HCT116 (cell line): ENCODE data around the gene KLK6. TPM values are rescaled to one million over a fixed set of nuclear protein-coding genes. Genes with fewer than 3 reads are reported as not detected.

Experiments used
- ATAC-seq: fragments of 200-7000 bp; cut with Tn5 transposase; 2 replicates; pipeline ENCODE4 v1.9.1; 2020; ENCODE audit warnings: mild to moderate bottlenecking, moderate library complexity
- BruUV-seq: library from RNA; stranded (reverse); fragments of 400-500 nt; replicated peaks from 2 replicates; lab custom pipeline; 2021; lab: Mats Ljungman, UMichigan
- CTCF ChIA-PET: fragments of 300-600 bp; sonication (Branson Sonifier 250); formaldehyde crosslinking; loops from one replicate; lab custom pipeline; 2021; ENCODE audit warnings: antibody characterized with exemption; lab: Charles Lee
- POLR2A ChIA-PET: fragments of 300-600, 350-600 bp; sonication (Branson Sonifier 250); formaldehyde crosslinking; loops from one replicate; lab custom pipeline; 2021; ENCODE audit warnings: antibody characterized with exemption; lab: Charles Lee
- RAD21 ChIA-PET, 2 experiments: fragments of 300-600 bp; sonication (Branson Sonifier 250); formaldehyde crosslinking; loops; one replicate each; lab custom pipeline; 2023; ENCODE audit warnings: low total read pairs in 2 of 2; ENCODE audit not compliant: uncharacterized antibody in 2 of 2, unreplicated experiment in 2 of 2, low non-redundant PET in 1 of 2; lab: Charles Lee
- DNase-seq: peaks from one replicate; pipeline ENCODE4 v3.0.0-alpha.2; 2010; ENCODE audit warnings: low read depth, low spot score
- H2AFZ ChIP-seq: fragments of 200-600 bp; shearing (Covaris generic), sonication (generic); 2 replicates; pipeline ENCODE4 v1.6.1; 2017; ENCODE audit warnings: low read depth, mixed run types, mixed read lengths, antibody characterized with exemption, low read length; ENCODE audit not compliant: poor library complexity, severe bottlenecking
- H3K27ac ChIP-seq: 2 replicates; pipeline ENCODE4 v1.5.1; 2012; ENCODE audit warnings: low read depth, low read length
- H3K27me3 ChIP-seq: fragments of 200-600 bp; sonication (generic); 2 replicates; pipeline ENCODE4 v1.6.1; 2016; ENCODE audit warnings: mixed run types, low read length, mixed read lengths; ENCODE audit not compliant: insufficient read depth
- H3K36me3 ChIP-seq, 2 experiments: fragments of 200-500 bp in 1 of 2; fragments of 200-600 bp in 1 of 2; sonication (Bioruptor generic) in 1 of 2; sonication (generic) in 1 of 2; 2 replicates each; pipeline versions ENCODE4 v1.5.1 to v1.6.1; 2014 to 2016; ENCODE audit warnings: low read length in 2 of 2, inconsistent platforms in 1 of 2, mixed read lengths in 1 of 2, mixed run types in 1 of 2; ENCODE audit not compliant: insufficient read depth in 2 of 2, control insufficient read depth in 1 of 2
- H3K4me1 ChIP-seq, 2 experiments: fragments of 200-600 bp in 1 of 2; sonication (generic) in 1 of 2; 2 replicates each; pipeline versions ENCODE4 v1.5.1 to v1.6.1; 2012 to 2017; ENCODE audit warnings: low read length in 2 of 2, inconsistent platforms in 1 of 2, mild to moderate bottlenecking in 1 of 2, mixed read lengths in 1 of 2, mixed run types in 1 of 2, moderate library complexity in 1 of 2; ENCODE audit not compliant: insufficient read depth in 2 of 2, control insufficient read depth in 1 of 2
- H3K4me2 ChIP-seq: fragments of 200-600 bp; sonication (generic); 2 replicates; pipeline ENCODE4 v1.6.1; 2017; ENCODE audit warnings: mixed run types, low read length, mixed read lengths
- H3K4me3 ChIP-seq, 2 experiments: fragments of 200-600 bp in 1 of 2; sonication (generic) in 1 of 2; replicated peaks in 1 of 2; 2 replicates each; pipeline ENCODE4 v1.5.1; 2011 to 2016; ENCODE audit warnings: low read length in 2 of 2, control low read depth in 1 of 2, low read depth in 1 of 2, mild to moderate bottlenecking in 1 of 2, mixed read lengths in 1 of 2, mixed run types in 1 of 2
- H3K79me2 ChIP-seq: fragments of 200-600 bp; sonication (generic); 2 replicates; pipeline ENCODE4 v1.6.1; 2017; ENCODE audit warnings: mild to moderate bottlenecking, mixed run types, low read length, moderate library complexity, mixed read lengths; ENCODE audit not compliant: insufficient read depth
- H3K9ac ChIP-seq: fragments of 200-600 bp; sonication (generic); 2 replicates; pipeline ENCODE4 v1.6.1; 2016; ENCODE audit warnings: low read length, mixed read lengths
- H3K9me2 ChIP-seq: fragments of 200-600 bp; sonication (generic), shearing (Covaris generic); 2 replicates; pipeline ENCODE4 v1.6.1; 2017; ENCODE audit warnings: mixed run types, mild to moderate bottlenecking, moderate library complexity; ENCODE audit not compliant: insufficient read depth
- H3K9me3 ChIP-seq, 2 experiments: fragments of 200-500 bp in 1 of 2; fragments of 200-600 bp in 1 of 2; sonication (Bioruptor generic) in 1 of 2; sonication (generic) in 1 of 2; 2 replicates each; pipeline ENCODE4 v1.6.1; 2014 to 2017; ENCODE audit warnings: low read length in 2 of 2, mixed read lengths in 2 of 2, inconsistent platforms in 1 of 2, low read depth in 1 of 2, mild to moderate bottlenecking in 1 of 2, mixed run types in 1 of 2, moderate library complexity in 1 of 2; ENCODE audit not compliant: control insufficient read depth in 1 of 2, insufficient read depth in 1 of 2
- H4K20me1 ChIP-seq: fragments of 200-600 bp; sonication (generic), shearing (Covaris generic); 2 replicates; pipeline ENCODE4 v1.6.1; 2017; ENCODE audit warnings: mixed run types, mild to moderate bottlenecking, moderate library complexity; ENCODE audit not compliant: insufficient read depth
- CBX3 ChIP-seq: IDR thresholded peaks from 2 replicates; pipeline ENCODE4 v1.6.1; 2012; ENCODE audit warnings: low read depth
- EZH2 ChIP-seq: fragments of 200-600 bp; sonication (generic); IDR thresholded peaks from 2 replicates; pipeline ENCODE4 v1.6.1; 2017; ENCODE audit warnings: antibody characterized with exemption, mixed run types
- FOSL1 ChIP-seq: IDR thresholded peaks from 2 replicates; pipeline ENCODE4 v1.6.1; 2012; ENCODE audit warnings: low read depth
- SIN3A ChIP-seq: IDR thresholded peaks from 2 replicates; pipeline ENCODE4 v1.6.1; 2012; ENCODE audit warnings: low read depth
- TCF7L2 ChIP-seq: IDR thresholded peaks from 2 replicates; pipeline ENCODE4 v1.7.0; 2011; ENCODE audit warnings: borderline replicate concordance, inconsistent platforms; ENCODE audit not compliant: insufficient read depth, insufficient read length; ENCODE audit errors: extremely low read depth
- YY1 ChIP-seq: IDR thresholded peaks from 2 replicates; pipeline ENCODE4 v1.6.1; 2011; ENCODE audit warnings: low read length, low read depth, moderate library complexity, mild to moderate bottlenecking; ENCODE audit not compliant: insufficient replicate concordance; ENCODE audit errors: extremely low read depth
- ZFX ChIP-seq: fragments of 450-650 bp; IDR thresholded peaks from 2 replicates; pipeline ENCODE4 v1.6.1; 2017
- ZNF274 ChIP-seq: fragments of 200-500 bp; sonication (Bioruptor generic); IDR thresholded peaks from 2 replicates; pipeline ENCODE4 v1.6.1; 2014; ENCODE audit warnings: mild to moderate bottlenecking, low read depth, low read length, inconsistent platforms
- intact Hi-C: fragments of 100-400 bp; cut with micrococcal nuclease; formaldehyde crosslinking; loops from 2 replicates; pipeline ENCODE4 v1.10.0; 2022
- total RNA-seq: library from RNA; stranded (reverse); gene quantifications from one replicate; pipeline ENCODE4 v1.2.1, GENCODE V29; 2021; ENCODE audit not compliant: unreplicated experiment

Gene KLK6
- total RNA-seq, 1 experiment from 2014 or later, result 40.5 TPM

DNA sequence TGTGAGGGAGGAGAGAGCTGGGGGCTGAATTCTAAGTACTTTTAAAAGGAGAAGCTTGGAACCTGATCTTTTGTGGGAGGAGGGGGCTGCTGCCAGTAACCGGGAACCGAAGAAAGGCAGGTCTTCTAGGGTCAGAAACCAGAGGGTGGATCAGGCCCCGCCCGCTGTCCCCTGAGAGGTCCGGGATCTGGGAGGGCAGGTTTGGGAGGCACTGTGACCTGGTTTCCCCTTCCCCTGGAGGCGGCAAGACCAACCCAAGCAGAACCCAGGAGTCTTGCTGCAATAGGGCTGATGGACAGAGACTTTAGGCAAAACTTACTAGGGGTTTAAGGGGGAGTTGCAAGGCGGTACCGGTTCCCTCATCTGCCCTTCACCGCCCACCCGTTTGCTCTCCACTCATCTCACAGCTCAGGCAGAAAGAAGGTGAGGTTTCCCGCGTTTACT lies 32.7 kb upstream of the KLK6 start:
- Histone ChIP-seq H3K4me2 (peak overlapping the region; percentile 100), H3K4me3 (peak overlapping the region; percentile 78 to 88), H3K27ac (peak overlapping the region; percentile 77)

DNA sequence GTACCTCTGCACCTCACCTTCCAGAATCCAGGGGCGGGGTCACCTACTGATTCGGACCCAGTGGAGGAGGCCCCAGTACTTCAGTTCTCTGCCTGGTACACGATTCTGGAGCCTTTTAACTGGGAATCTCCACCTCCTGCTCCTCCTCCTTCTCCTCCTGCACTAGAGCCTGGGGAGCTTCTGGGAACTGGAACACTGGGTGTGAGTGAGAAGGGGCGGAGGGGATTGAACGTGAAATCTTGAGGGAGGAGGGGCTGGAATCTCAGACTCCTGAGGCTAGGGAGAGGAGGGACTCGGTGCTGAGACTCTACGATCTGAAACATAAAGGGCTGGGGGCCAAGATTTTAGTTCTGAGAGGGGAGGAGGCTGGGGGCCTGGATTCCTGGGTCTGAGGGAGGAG lies 32.1 kb upstream of the KLK6 start, which contains the start of gene KLK8:
Gene KLK8 (minus strand): TSS at position 90 of the 400 bp plus-strand sequence. CDS start 437 bp downstream, outside the sequence.
- no peaks in the 10 kb centered on the region for H3K9me3 ChIP-seq

More for the DNA sequence above, 32.7 kb upstream of the KLK6 start:
- intact Hi-C loops, result loop anchor here (5.0 kb wide), 1 partner anchor 35 kb away; the partner anchor contains the start of gene KLK6
- peak overlapping the region; percentile 91 for H3K9ac ChIP-seq
- H2AFZ ChIP-seq, result no peak overlapping the region
- BruUV-seq, result TSS peak; percentile 66
- H3K36me3 ChIP-seq, result peaks cover 0 to 6% of the 10 kb centered on the region in 2 experiments; a peak in 1 of 4 replicates
- no peaks in the 10 kb centered on the region for H3K9me2 ChIP-seq
- ATAC-seq, result peak; percentile 25
- ChIA-PET RAD21 (interaction anchor here in 1 of 2 experiments (1.1 to 2.1 kb wide), 2 partner anchors 15 to 66 kb away, joined by 4 to 14 read pairs; no protein-coding TSS in a partner anchor), CTCF (interaction anchor here (0.7 to 3.4 kb wide), 9 partner anchors 16 to 332 kb away, joined by 3 to 71 read pairs (median 4); partner anchors contain the start of gene KLK10), POLR2A (interaction anchor here (0.7 to 2.6 kb wide), 8 partner anchors 9 to 68 kb away, joined by 3 to 49 read pairs (median 4); partner anchors contain the start of genes KLK10 and KLK6)
- H3K4me1 ChIP-seq, result peaks cover 16 to 36% of the 10 kb centered on the region in 2 experiments
- no peaks in the 10 kb centered on the region for H3K9me3 ChIP-seq
- TF ChIP-seq CBX3, result no peak
- no peak for TF ChIP-seq ZFX
- TF ChIP-seq SIN3A, result no peak
- TF ChIP-seq FOSL1, result no peak
- no peak for TF ChIP-seq EZH2
- H3K27me3 ChIP-seq, result no peaks in the 10 kb centered on the region
- DNase-seq, result no peak
- peaks cover 11% of the 10 kb centered on the region; the same call in 1 of the 2 replicates for H3K79me2 ChIP-seq
- no peaks in the 10 kb centered on the region for H4K20me1 ChIP-seq

More for the DNA sequence above, 32.1 kb upstream of the KLK6 start, which contains the start of gene KLK8:
- RAD21 ChIA-PET, result interaction anchor here in 1 of 2 experiments (2.1 kb wide), 1 partner anchor 16 kb away, joined by 14 read pairs; no protein-coding TSS in a partner anchor
- Histone ChIP-seq H3K27me3 (no peaks in the 10 kb centered on the region), H3K36me3 (peaks cover 0 to 6% of the 10 kb centered on the region in 2 experiments; a peak in 1 of 4 replicates), H3K9ac (peak within 1 kb of the TSS; percentile 91), H2AFZ (no peak within 1 kb of the TSS), H3K9me2 (no peaks in the 10 kb centered on the region), H3K4me3 (peak within 1 kb of the TSS; percentile 78 to 88), H3K4me2 (peak within 1 kb of the TSS; percentile 100), H3K79me2 (peaks cover 11% of the 10 kb centered on the region; the same call in 1 of the 2 replicates), H3K4me1 (peaks cover 16 to 36% of the 10 kb centered on the region in 2 experiments), H4K20me1 (no peaks in the 10 kb centered on the region), H3K27ac (peak within 1 kb of the TSS; percentile 77)
- intact Hi-C loops, result loop anchor here (2.0 to 5.0 kb wide), 2 partner anchors 34 to 69 kb away; partner anchors contain the start of gene KLK6
- ATAC-seq (peak; percentile 61), DNase-seq (no peak)
- CTCF ChIA-PET, result interaction anchor here (1.0 to 3.4 kb wide), 7 partner anchors 13 to 298 kb away, joined by 3 to 71 read pairs (median 3); partner anchors contain the start of gene KLK10
- POLR2A ChIA-PET, result interaction anchor here (0.6 to 2.6 kb wide), 8 partner anchors 9 to 68 kb away, joined by 3 to 49 read pairs (median 4); partner anchors contain the start of genes KLK10, KLK6 and KLK7
- BruUV-seq, result no TSS peak
- no peak for TF ChIP-seq TCF7L2
- TF ChIP-seq ZNF274, result no peak
- TF ChIP-seq YY1, result no peak
- TF ChIP-seq, all 23 proteins: peak for 0
